Lower lobe of right lung (tissue), 2 donors: ENCODE data around the gene SCLY. TPM values are rescaled to one million over a fixed set of nuclear protein-coding genes. Genes with fewer than 3 reads are reported as not detected.

Experiments
- ATAC-seq, 2 donors: fragments of 200-7000 bp; cut with Tn5 transposase; one replicate each; pipeline ENCODE4 v1.9.1; 2020 to 2022; ENCODE audit warnings: mild to moderate bottlenecking in 2 of 2, moderate library complexity in 2 of 2
- DNase-seq: peaks from one replicate; pipeline ENCODE4 v3.0.0-alpha.2; 2020
- H3K27ac ChIP-seq: fragments of 200-600 bp; one replicate; pipeline ENCODE4 v1.8.0; 2022
- H3K27me3 ChIP-seq: fragments of 200-600 bp; one replicate; pipeline ENCODE4 v1.8.0; 2022; ENCODE audit warnings: low read depth
- H3K36me3 ChIP-seq: fragments of 200-600 bp; one replicate; pipeline ENCODE4 v1.8.0; 2022; ENCODE audit warnings: mild to moderate bottlenecking
- H3K4me1 ChIP-seq: fragments of 200-600 bp; one replicate; pipeline ENCODE4 v1.8.0; 2022
- H3K4me3 ChIP-seq: fragments of 200-600 bp; one replicate; pipeline ENCODE4 v1.8.0; 2022; ENCODE audit warnings: mild to moderate bottlenecking
- H3K9me3 ChIP-seq: fragments of 200-600 bp; one replicate; pipeline ENCODE4 v1.8.0; 2022
- CTCF ChIP-seq: fragments of 200-600 bp; IDR thresholded peaks from one replicate; pipeline ENCODE4 v1.8.0; 2022; ENCODE audit warnings: antibody characterized with exemption, mild to moderate bottlenecking
- intact Hi-C: fragments of 100-400 bp; cut with DNase I; formaldehyde crosslinking; loops from one replicate; pipeline ENCODE4 v1.11.0; 2022
- total RNA-seq: library from RNA; stranded (reverse); fragmentation: NEBNext Ultra II Directional; extraction: Animal tissue kit (Norgen Biotek cat#: 25700); gene quantifications from one replicate; pipeline ENCODE4 v1.2.1, GENCODE V29; 2021
- donor health status: DM: no; HTN: yes; CAD: no; lungs with severe emphysema.

Gene SCLY
- total RNA-seq, 1 donor from 2014 or later: 12.4 TPM

GRCh38 chr2:238120463-238121298 is 59.9 kb downstream of the SCLY start:
- TF ChIP-seq CTCF: no peak
- Histone ChIP-seq H3K4me1 (no peaks in the 10 kb centered on the region), H3K27me3 (peaks cover 25% of the 10 kb centered on the region), H3K4me3 (no peak overlapping the region), H3K9me3 (no peaks in the 10 kb centered on the region), H3K27ac (no peak overlapping the region), H3K36me3 (no peaks in the 10 kb centered on the region)
- ATAC-seq (no peak), DNase-seq (peak; percentile 39)
- intact Hi-C loops: no loop called here

GRCh38 chr2:238121511-238122286 is 60.9 kb downstream of the SCLY start:
- Histone ChIP-seq H3K27ac (no peak overlapping the region), H3K4me3 (no peak overlapping the region), H3K27me3 (peaks cover 17% of the 10 kb centered on the region), H3K9me3 (no peaks in the 10 kb centered on the region), H3K36me3 (no peaks in the 10 kb centered on the region), H3K4me1 (no peaks in the 10 kb centered on the region)
- ATAC-seq: no peak
- DNase-seq: peak; percentile 42
- no peak for TF ChIP-seq CTCF
- intact Hi-C loops: no loop called here

GRCh38 chr2:238122287-238123217 is 61.8 kb downstream of the SCLY start:
- intact Hi-C loops: no loop called here
- no peak for TF ChIP-seq CTCF
- H3K27ac ChIP-seq: no peak overlapping the region
- H3K9me3 ChIP-seq: no peaks in the 10 kb centered on the region
- DNase-seq (peak; percentile 45), ATAC-seq (no peak)
- H3K4me1 ChIP-seq: no peaks in the 10 kb centered on the region
- H3K4me3 ChIP-seq: no peak overlapping the region
- no peaks in the 10 kb centered on the region for H3K36me3 ChIP-seq
- peaks cover 14% of the 10 kb centered on the region for H3K27me3 ChIP-seq

- Histone ChIP-seq H3K27ac (no peak overlapping the region), H3K36me3 (no peaks in the 10 kb centered on the region), H3K4me1 (no peaks in the 10 kb centered on the region), H3K9me3 (no peaks in the 10 kb centered on the region), H3K4me3 (no peak overlapping the region), H3K27me3 (peaks cover 14% of the 10 kb centered on the region)
- no peak for TF ChIP-seq CTCF
- DNase-seq (peak; percentile 41), ATAC-seq (no peak)
- intact Hi-C loops: no loop called here
Measured at GRCh38 chr2:238123218-238123971, 62.6 kb downstream of the SCLY start.
